ENCODE results near the gene WNT3A.

The WNT3A gene

DNA sequence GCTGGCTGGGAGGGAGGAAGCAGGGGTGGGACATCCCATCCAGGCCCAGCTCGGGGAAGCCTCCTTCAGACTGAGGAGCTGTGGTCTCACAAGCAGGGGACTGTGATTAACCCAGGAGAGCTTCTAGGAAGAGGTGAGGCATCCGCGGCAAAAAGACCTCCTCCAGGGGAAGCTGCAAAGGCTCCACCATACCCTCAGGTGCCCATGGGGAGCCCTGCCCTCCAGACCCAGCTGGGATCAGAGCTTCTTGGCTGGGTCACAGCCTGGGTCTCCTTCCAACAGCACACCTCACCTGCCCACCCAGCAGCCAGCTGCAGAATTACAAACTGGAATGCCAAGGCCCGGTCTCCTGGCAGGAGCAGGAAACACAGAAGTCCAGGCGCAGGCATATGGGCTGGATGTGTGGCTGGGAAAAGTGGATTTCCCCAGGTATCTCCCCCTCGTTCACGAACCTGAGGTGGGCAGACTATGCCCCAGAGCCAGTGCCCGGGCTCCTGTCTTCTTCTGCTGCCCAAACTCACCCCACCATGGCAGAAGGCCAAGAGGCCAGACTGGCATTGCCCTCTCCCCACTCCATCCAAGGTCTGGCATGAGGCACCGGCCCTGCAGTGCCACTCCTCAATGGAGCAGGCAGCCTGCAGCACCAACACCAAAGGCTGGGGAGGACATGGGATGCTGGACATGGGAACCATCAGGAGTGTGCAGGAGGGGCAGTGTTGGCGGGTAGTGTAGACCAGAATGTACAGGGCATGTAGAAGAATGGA lies 60.3 kb downstream of the WNT3A start:
- no peak for DNase-seq

DNA sequence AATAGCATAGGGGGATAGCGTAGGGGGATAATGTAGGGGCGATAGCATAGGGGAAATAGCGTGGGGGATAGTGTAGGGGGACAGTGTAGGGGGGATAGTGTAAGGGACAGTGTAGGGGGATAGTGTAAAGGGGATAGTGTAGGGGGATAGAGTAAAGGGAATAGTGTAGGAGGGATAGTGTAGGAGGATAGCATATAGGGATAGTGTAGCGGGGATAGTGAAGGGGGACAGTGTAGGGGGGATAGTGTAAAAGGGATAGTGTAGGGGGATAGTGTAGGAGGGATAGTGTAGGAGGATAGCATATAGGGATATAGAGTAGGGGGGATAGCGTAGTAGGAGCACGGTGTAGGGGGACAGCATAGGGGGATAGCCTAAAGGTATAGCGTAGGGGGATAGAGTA lies 61.6 kb downstream of the WNT3A start:
- DNase-seq = no peak

DNA sequence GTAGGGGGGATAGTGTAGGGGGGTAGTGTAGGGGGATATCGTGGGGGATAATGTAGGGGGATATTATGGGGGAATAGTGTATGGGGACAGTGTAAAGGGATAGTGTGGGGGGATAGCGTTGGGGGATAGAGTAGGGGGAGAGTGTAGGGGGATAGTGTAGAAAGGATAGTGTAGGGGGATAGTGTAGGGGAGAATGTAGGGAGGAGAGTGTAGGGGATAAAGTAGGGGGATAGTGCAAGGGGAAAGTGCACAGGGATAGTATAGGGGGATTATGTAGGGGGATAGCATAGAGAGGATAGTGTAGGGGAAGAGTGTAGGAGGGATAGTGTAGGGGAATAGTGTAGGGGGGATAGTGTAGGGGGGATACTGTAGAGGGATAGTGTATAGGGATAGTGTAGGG lies 63.4 kb downstream of the WNT3A start:
- no peak for DNase-seq

DNA sequence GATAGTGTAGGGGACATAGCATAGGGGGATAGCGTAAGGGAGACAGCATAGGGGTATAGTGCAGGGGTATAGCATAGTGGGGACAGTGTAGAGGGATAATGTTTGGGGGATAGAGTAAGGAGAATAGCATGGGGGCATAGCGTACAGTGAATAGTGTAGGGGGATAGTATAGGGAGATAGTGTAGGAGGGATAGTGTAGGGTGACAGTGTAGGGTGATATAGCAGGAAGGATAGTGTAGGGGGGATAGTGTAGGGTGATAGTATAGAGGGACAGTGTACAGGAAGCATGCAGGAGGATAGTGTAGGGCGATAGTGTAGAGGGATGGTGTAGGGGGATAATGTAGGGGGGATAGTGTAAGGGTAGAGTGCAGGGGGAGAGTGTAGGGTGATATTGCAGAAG lies 64.1 kb downstream of the WNT3A start:
- no peak for DNase-seq

DNA sequence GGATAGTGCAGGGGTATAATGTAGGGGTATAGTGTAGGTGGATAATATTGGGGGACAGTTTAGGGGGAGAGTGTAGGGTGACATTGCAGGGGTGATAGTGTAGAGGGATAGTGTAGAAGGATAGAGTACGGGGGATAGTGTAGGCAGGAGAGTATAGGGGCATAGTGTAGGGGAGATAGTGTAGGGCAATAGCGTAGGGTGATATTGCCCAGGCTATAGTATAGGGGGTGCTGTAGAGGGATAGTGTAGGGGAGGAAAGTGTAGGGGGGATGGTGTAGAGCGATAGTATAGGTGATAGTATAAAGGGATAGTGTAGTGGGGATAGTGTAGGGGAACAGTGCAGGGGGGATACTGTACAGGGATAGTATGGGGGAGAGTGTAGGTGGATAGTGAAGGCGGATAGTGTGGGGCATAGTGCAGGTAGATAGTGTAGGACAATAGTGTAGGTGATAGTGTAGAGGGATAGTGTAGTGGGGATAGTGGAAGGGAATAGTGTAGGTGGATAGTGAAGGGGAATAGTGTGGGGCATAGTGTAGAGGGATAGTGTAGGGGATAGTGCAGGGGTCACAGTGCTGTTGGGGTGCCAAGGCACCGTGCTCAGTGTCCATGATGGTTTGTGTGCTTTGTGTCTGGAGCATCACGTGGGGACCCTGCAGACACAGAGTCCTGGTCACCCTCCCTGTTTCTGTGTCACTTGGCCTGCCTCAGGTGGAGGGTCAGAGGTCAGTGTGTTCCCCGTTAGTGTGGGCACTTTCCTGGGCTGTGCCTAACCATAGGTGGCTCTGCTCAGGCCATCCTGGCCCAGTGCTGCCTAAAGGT lies 65.2 kb downstream of the WNT3A start:
- DNase-seq = no peak

DNA sequence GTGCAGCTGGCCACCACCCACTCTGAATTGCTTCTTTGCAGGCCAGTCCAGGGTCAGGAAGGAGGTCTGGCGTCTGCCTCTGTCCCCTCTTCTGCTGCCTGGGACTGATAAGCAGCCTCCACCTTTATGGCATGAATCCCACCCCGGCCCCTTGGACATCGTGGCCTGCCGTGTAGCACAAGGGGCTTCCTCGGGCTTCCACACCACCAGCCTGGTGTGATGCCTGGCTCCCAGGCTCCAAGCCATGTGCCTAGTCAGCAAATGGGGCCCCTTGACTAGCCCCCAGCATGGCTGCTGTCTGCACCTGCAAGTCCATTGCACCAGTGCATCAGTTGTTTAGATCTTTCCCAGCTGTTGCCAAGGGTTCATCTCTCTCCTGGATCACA lies 65.9 kb downstream of the WNT3A start:
- DNase-seq = no peak

DNA sequence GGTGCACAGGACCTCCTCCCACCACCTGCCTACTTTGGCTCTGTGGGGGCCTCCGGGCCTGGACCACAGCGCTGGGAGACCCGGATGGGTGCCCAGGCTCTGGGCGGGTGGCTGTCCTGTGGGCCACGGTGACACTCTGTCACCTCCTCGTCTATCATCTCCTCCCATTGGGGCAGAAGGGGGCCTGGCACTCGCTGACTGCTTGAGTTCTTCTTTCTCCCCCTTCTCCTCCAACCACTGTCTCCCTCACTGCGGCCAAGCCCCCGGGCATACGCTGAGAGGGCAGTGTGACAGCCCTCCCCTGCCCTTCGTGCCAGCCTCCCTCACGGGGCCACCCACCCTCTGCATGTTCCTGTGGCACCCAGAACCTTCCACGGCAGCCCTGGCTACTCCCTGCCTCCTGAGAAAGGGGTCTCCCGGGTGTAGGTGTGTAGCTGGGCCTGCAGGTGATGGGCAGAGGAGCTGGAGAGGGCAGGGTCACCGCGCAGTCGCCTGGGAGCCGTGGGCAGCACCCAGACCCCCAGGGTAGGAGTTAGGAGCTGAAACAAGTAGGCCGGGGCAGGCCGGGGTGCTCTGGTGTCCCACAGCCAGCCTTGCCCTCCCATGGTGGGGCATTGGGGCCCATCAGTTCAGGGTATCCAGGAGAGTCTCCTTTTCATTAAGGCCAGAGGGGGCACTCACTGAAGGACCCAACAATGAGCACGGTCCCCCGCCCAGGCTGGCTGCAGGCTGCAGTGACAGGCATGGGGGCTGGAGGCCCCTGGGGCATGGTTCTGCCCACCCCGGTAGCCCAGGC lies 66.5 kb downstream of the WNT3A start:
- DNase-seq = no peak

DNA sequence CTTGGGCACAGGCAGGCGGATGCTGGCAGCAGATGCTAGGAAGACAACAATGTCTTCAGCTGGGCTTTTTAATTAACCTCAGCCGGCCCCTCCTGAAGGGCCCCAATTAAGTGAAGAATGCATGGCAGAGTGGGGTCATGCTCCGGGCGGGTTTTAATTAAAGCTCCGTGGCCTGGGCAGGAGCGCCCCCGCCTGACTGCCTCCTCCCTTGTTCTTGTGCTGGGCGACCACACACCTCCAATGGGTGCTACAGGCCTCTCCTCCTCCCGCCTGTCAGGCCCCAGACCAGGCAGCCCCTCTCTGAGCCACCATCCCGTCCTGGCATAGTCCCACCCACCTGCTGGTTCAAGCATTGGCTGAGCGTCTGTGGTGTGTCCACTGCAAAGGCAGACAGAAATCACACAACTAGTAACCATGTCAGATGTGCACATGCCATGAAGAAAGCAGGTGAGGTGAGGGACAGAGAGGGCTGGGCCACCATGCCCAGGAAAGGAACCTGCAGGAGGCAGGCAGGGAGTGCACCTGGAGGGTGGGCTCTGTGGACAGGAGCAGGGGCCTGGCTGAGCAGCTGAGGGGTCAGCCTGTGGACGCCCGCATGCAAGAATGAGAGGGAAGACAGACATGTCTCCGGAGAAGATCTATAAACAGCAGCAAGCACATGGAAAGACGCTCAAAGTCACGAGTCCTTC lies 67.2 kb downstream of the WNT3A start:
- DNase-seq = no peak

DNA sequence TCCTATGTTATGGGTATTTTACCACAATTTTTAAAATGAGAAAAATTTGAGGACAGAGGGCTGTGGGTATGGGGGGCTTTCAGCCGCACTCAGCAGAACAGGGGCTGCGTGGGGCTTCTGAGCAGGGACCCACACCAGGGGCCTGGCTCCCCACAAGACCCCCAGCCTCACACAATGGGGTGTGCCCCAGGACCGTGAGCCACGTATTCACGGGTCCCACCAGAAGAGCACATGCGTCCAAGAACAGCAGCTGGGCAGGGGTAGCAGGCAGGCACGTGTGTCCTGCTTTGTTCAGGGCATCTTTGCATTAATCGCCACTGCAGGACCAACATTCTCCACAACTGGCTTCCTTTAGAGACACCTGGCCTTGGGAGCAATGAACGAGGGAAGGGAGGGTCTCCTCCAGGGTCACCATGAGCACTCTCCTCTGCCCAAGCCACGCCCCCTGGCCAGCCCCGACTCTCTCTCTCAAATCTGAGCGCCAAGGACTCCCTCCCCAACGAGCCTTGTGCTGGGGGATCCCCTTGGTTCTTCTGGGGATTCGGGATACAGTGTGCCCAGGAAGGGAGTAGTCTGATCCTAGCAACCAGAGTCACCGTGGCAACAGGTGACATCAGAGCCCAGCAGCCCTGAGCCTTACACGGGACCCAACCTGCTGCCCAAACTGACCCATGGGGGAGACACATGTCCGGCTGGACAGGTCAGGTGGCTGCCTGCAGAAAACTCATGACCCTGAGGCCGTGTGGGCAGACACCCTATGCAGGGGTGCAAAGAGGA lies 68.3 kb downstream of the WNT3A start:
- no peak for DNase-seq

DNA sequence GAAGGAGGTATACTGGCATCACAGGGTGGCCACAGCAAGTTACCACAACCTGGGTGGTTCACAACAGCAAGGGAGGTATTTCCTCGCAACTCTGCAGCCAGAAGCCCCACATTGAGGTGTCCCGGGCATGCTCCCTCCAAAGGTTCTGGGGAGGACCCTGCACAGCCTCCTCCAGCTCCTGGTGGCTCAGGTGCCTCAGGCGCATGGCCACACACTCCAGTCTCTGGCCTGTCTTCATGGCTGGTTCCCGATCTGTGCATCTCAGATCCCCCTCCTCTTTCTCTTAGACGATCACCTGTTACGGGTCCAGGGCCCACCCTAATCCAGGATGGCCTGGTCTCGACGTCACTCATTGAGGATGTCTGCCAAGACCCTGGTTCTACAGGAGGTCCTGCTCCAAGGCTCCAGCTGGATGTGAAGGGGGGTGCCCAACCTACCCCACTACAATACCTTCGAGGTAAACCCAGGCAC lies 69.0 kb downstream of the WNT3A start:
- no peak for DNase-seq

DNA sequence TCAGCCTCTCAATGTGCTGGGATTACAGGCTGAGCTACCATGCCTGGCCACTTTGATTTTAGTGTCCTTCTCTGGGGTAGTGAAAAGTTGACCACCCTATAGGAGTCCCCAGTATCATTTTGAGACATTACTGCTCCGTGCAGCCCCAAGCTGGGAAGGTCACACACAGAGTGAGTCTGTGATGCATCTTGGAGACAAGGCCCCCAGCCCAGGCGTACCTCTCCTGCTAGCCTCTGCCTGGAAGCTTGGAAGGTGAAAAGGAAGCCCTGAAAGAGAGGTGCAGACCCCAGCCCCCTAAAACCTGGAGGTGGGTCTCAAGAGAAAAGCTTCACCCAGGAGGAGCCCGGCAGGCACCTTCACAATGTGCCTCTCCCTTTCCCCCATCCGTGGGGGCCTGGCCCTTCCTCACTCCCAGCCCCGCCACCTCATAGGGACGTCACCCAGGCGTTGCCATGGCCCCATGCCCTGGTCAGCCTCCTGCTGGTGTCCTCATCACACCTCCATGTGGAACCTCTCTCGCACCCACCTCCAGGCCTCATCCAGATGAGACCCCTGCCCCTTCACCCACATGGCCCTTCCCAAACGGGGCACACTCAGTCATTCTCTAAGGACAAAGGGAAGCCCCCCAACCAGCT lies 70.1 kb downstream of the WNT3A start:
- no peak for DNase-seq

DNA sequence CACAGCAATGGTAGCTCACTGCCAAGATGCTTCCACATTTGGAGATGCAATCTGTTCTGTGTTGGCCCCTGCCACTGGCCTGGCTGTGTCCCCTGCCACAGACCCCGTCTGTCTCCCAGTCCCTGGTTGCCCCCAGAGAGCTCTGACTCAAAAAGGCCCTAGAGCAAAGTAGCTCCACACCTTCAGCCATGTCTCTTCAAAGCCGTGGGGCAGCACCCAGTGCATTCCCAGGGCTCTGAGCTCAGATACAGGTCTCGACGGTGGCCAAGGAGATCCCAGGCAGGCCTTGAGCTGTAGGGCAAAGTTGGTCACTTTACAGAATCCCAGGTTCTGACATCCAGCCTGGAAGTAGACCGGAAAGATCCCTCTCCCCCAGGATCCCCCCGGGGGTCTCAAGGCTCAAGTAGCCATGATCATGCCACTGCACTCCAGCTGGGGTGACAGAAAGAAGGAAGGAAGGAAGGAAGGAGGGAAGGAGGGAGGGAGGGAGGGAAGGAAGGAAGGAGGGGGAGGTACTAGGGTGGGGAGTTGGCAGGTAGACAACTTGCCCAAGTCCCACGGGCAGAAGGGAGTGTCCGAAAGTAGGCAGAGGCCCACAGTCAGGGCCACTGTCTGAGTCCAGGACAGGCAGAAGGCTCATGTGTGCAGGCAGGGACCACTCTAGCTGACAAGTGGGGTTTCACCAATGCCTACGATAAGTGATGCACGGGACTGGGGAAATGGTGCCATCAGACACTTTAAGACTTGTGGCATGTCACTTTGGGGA lies 71.0 kb downstream of the WNT3A start:
- DNase-seq = no peak

DNA sequence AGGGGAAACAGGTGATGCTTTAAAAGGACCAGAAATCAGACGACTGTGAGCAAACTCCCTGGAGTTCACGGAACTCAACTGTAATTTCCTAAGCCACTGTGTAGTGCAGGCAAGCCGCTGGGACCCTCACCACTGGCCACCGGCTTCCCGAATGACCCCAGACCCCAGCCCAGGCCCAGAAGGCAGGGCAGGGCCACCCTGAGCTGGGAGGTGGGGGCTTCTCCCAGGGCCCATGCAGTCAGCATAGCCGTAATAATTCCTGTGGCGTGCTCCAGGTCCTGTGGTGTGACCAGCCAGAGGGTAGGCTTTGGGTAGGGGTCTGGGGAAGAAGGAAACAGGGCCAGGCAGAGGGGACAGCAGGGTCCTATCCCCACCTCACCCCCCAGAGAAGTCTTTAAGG lies 72.2 kb downstream of the WNT3A start:
- no peak for DNase-seq

DNA sequence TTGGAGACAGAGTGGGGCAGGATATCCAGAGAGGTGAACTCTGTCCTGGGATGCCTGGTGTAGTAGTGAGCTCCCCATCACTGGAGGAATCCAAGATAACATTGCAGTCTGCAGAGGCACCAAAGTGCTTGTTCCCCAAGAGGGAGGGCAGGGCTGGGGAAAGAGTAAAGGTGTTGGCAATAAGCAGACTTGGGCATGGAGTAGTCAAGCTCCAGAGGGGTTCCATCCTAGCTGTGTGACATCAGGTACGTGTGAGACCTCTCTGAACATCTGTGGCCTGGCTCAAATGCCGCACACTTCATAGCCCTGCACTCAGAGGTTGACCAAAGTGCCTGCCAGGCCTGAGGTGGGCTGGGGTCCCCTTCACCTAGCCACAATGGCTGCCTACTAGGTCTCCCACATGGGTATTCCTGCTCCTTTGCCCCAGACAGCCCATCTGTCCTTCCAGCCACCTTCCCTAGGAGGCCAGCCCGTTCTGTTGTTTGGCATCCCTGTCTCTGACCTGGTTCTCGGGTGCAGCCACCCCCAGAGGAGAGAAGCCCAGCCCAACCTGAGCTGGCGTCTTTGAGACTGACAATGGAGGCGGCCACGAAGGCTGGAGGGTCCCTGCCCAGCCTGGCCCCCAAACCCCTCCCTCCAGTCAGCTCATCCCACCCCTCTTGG lies 72.9 kb downstream of the WNT3A start:
- DNase-seq = no peak

DNA sequence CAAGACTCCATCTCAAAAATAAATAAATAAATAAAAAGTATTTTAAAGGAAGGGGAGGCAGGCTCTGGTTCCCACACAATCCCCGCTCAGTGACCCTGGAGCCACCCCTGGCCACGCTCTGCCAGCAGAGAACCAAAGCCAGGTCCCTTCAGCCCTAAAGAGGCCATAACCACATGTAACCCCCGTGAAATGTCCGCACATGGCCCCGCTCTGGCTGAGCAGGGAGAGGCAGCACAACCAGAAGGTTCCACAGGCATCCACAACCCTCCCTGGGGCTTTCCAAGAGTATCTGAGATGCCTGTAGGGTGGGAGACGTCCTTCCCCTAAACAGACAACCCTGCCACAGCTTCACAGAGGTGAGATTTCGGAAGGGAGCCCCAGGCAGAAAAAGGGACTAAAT lies 74.3 kb downstream of the WNT3A start:
- DNase-seq = no peak

DNA sequence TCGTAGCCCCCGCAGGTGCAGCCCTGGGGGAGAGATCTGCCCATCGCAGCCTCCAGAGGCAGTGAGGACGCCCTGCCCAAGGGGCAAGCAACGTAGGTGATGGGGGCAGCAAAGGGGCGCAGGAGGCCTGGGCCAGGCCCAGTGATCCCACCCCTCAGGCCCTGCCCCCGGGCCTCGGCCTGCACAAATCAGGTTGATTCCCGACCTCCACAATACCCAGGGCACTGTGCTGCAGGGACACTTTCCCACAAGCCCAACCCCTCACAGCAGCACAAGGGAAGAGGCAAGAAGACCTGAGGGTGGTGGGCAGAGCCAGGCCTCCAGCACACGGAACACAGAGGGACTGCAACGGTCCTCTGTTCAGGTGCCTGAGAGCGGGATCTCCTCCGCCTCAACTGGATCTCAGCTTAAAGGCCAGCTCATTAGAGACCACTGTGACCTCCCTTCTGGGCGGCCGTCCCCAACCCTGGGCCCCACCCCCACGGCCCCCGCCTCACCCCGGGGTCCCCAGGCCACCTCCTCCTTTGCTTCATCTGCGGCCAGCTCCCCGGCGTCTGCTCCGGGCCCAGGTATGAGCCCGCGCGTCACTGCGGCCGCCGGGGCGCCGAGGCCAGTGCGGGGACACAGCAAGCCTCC lies 74.9 kb downstream of the WNT3A start:
- peak in 1 of 51 donors; percentile 54 for DNase-seq

DNA sequence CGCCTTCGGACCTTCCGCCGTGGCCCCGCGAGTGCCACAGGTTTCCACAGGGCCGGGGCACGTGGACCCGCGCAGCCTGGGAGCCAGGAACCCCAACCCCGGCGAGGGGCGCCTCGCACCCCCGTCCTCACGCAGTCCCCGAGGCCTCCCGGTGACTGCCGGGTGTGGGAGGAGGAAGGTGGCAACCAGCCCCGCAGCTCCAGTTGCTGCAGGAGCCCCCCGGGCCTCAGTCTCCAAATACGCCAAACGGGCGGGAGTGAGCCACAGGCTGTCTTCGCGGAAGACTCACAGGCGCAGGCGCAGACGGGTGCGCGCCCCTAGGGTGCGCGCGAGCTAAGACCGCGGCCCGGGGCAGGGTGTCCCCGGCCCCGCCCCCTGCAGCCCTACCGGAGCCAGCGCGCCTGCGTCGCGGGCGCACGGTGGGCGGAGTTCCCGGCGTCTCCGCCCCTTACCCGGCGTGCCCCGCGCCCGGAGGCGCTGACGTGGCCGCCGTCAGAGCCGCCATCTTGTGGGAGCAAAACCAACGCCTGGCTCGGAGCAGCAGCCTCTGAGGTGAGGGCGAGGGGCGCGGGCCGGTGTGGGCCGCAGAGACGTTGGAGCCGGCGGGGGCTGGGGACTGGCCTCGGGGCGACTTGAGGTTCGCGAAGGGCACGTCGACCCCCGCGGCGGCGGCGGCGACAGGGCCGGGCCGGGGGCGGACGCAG lies 75.6 kb downstream of the WNT3A start, which contains the start of gene ARF1:
Gene ARF1 (plus strand): TSS at position 495 of the 704 bp plus-strand sequence. CDS start 14,407 bp downstream, outside the sequence.
- DNase-seq = peak; percentile 31 to 95 (median 85)
